Liver (tissue), 9 donors: Measurements from ENCODE around the gene ACTR10. TPM values are rescaled to one million over a fixed set of nuclear protein-coding genes. Genes with fewer than 3 reads are reported as not detected.

Experiments
- DNase-seq: peaks from one replicate; pipeline ENCODE4 v3.0.0-alpha.2; 2017; ENCODE audit warnings: low spot score
- H3K27ac ChIP-seq, 2 donors: one replicate each; pipeline ENCODE4 v1.7.0; 2013; ENCODE audit warnings: inconsistent platforms in 2 of 2, low read length in 2 of 2, control low read depth in 1 of 2, low read depth in 1 of 2, mild to moderate bottlenecking in 1 of 2
- H3K27me3 ChIP-seq, 4 donors: one replicate each; pipeline versions ENCODE4 v1.6.1 to v1.7.0; 2013; ENCODE audit warnings: low read length in 3 of 4, inconsistent platforms in 1 of 4, mild to moderate bottlenecking in 1 of 4, moderate library complexity in 1 of 4; ENCODE audit not compliant: control insufficient read depth in 4 of 4, insufficient read depth in 4 of 4
- H3K36me3 ChIP-seq, 4 donors: one replicate each; pipeline versions ENCODE4 v1.6.1 to v1.7.0; 2013; ENCODE audit warnings: low read length in 3 of 4, mild to moderate bottlenecking in 3 of 4, low read depth in 1 of 4, moderate library complexity in 1 of 4; ENCODE audit not compliant: control insufficient read depth in 4 of 4, insufficient read depth in 3 of 4
- H3K4me1 ChIP-seq, 4 donors: one replicate each; pipeline versions ENCODE4 v1.6.1 to v1.7.0; 2013; ENCODE audit warnings: low read length in 3 of 4, mild to moderate bottlenecking in 3 of 4, moderate library complexity in 1 of 4; ENCODE audit not compliant: control insufficient read depth in 4 of 4, insufficient read depth in 4 of 4
- H3K4me3 ChIP-seq, 3 donors: one replicate each; pipeline versions ENCODE4 v1.6.1 to v1.7.0; 2013; ENCODE audit warnings: low read length in 3 of 3, control low read depth in 1 of 3, low read depth in 1 of 3, mild to moderate bottlenecking in 1 of 3
- H3K9ac ChIP-seq, 2 donors: one replicate each; pipeline ENCODE4 v1.7.0; 2013; ENCODE audit warnings: low read length in 2 of 2, mild to moderate bottlenecking in 2 of 2, moderate library complexity in 2 of 2, control low read depth in 1 of 2, low read depth in 1 of 2
- H3K9me3 ChIP-seq, 4 donors: one replicate each; pipeline versions ENCODE4 v1.6.1 to v1.7.0; 2013; ENCODE audit warnings: low read length in 3 of 4; ENCODE audit not compliant: control insufficient read depth in 4 of 4
- ATF3 ChIP-seq: IDR thresholded peaks from 2 replicates; pipeline ENCODE4 v1.6.1; 2016; ENCODE audit warnings: antibody characterized with exemption
- CTCF ChIP-seq: fragments of 150-350 bp; IDR thresholded peaks from 2 replicates; pipeline ENCODE4 v1.5.1; 2017; ENCODE audit warnings: improper control_type of control experiment, low read depth, low read length; ENCODE audit not compliant: missing input control
- EGR1 ChIP-seq, 2 donors: IDR thresholded peaks; 2 replicates each; pipeline ENCODE4 v1.6.1; 2016 to 2018; ENCODE audit warnings: antibody characterized with exemption in 2 of 2, low read depth in 2 of 2
- FOXA1 ChIP-seq: IDR thresholded peaks from 2 replicates; pipeline ENCODE4 v1.6.1; 2016; ENCODE audit warnings: antibody characterized with exemption
- FOXA2 ChIP-seq: IDR thresholded peaks from 2 replicates; pipeline ENCODE4 v1.6.1; 2016; ENCODE audit warnings: antibody characterized with exemption
- GABPA ChIP-seq, 2 donors: IDR thresholded peaks in 1 of 2; conservative IDR thresholded peaks in 1 of 2; 2 replicates each; pipeline ENCODE4 v1.6.1; 2016; ENCODE audit warnings: antibody characterized with exemption in 2 of 2, mild to moderate bottlenecking in 1 of 2, moderate library complexity in 1 of 2
- HNF4A ChIP-seq, 2 donors: conservative IDR thresholded peaks; 2 replicates each; pipeline ENCODE4 v1.6.1; 2016; ENCODE audit warnings: antibody characterized with exemption in 2 of 2, mild to moderate bottlenecking in 2 of 2
- HNF4G ChIP-seq: IDR thresholded peaks from 2 replicates; pipeline ENCODE4 v1.6.1; 2016; ENCODE audit warnings: antibody characterized with exemption
- JUND ChIP-seq, 2 donors: IDR thresholded peaks; 2 replicates each; pipeline ENCODE4 v1.6.1; 2016; ENCODE audit warnings: antibody characterized with exemption in 2 of 2
- MAX ChIP-seq: IDR thresholded peaks from 2 replicates; pipeline ENCODE4 v1.6.1; 2016; ENCODE audit warnings: antibody characterized with exemption
- NR2F2 ChIP-seq: IDR thresholded peaks from 2 replicates; pipeline ENCODE4 v1.6.1; 2016; ENCODE audit warnings: antibody characterized with exemption
- RAD21 ChIP-seq, 2 donors: IDR thresholded peaks; 2 replicates each; pipeline ENCODE4 v1.6.1; 2016; ENCODE audit warnings: antibody characterized with exemption in 2 of 2, mild to moderate bottlenecking in 2 of 2
- REST ChIP-seq: IDR thresholded peaks from 2 replicates; pipeline ENCODE4 v1.6.1; 2016; ENCODE audit warnings: antibody characterized with exemption, mild to moderate bottlenecking
- RXRA ChIP-seq, 2 donors: IDR thresholded peaks; 2 replicates each; pipeline ENCODE4 v1.6.1; 2017 to 2018; ENCODE audit warnings: antibody characterized with exemption in 2 of 2, mild to moderate bottlenecking in 1 of 2
- SP1 ChIP-seq: IDR thresholded peaks from 2 replicates; pipeline ENCODE4 v1.6.1; 2018; ENCODE audit warnings: antibody characterized with exemption, mild to moderate bottlenecking
- TAF1 ChIP-seq: conservative IDR thresholded peaks from 2 replicates; pipeline ENCODE4 v1.6.1; 2016; ENCODE audit warnings: antibody characterized with exemption, mild to moderate bottlenecking
- YY1 ChIP-seq: IDR thresholded peaks from 2 replicates; pipeline ENCODE4 v1.6.1; 2016; ENCODE audit warnings: antibody characterized with exemption, mild to moderate bottlenecking
- ZBTB33 ChIP-seq: IDR thresholded peaks from 2 replicates; pipeline ENCODE4 v1.6.1; 2016; ENCODE audit warnings: antibody characterized with exemption
- WGBS: extraction: QIAGEN DNeasy Blood & Tissue Kit; methylation state at CpG from one replicate; pipeline ENCODE4 v1.1.7; 2013; 5-methylcytosine and 5-hydroxymethylcytosine counted together
- polyA plus RNA-seq, 2 donors: library from polyadenylated mRNA; stranded (reverse) in 1 of 2; unstranded in 1 of 2; fragments of 200-250 nt in 1 of 2; fragments of >200 nt in 1 of 2; fragmentation: Nextera tagmentation in 1 of 2; extraction: Ambion mirVana in 1 of 2; gene quantifications; one replicate each; pipeline versions ENCODE4 v1.2.1 to v1.2.3, GENCODE V29; 2013 to 2015
- total RNA-seq, 2 donors: library from RNA; depleted of rRNA; stranded (reverse); fragments of >200 nt; gene quantifications; one replicate each; pipeline ENCODE4 v1.2.3, GENCODE V29; 2014
- donor health status: healthy.
- donor health status: healthy.
- donor health status: healthy.
- donor health status: healthy.
- donor health status: healthy.

The ACTR10 gene
- total and polyA plus RNA-seq, 4 donors: 19.2 to 42.0 (median 25.2) TPM

- TF ChIP-seq TAF1: no peak
- TF ChIP-seq ATF3: no peak
- no peak for TF ChIP-seq SP1
- peak; percentile 39 to 43 for TF ChIP-seq HNF4A (conservative IDR thresholded peaks at IDR 0.05)
- TF ChIP-seq FOXA1: no peak
- H3K9ac ChIP-seq: no peak overlapping the region
- no peak overlapping the region for H3K27ac ChIP-seq
- H3K36me3 ChIP-seq: no peaks in the 10 kb centered on the region
- H3K4me3 ChIP-seq: no peak overlapping the region
- WGBS: 42% methylated on average over 2 of the region's 2 CpGs
- H3K4me1 ChIP-seq: peaks cover 0 to 3% (median 0%) of the 10 kb centered on the region in 4 donors
- DNase-seq: no peak
- no peaks in the 10 kb centered on the region for H3K9me3 ChIP-seq
- H3K27me3 ChIP-seq: no peaks in the 10 kb centered on the region
Observed at GRCh38 chr14:58193542-58193941, 6.4 kb upstream of the ACTR10 start.

- H3K36me3 ChIP-seq: no peaks in the 10 kb centered on the region
- no peak for DNase-seq
- H3K27ac ChIP-seq: no peak overlapping the region
- H3K27me3 ChIP-seq: no peaks in the 10 kb centered on the region
- no peak overlapping the region for H3K9ac ChIP-seq
- peaks cover 1 to 18% (median 9%) of the 10 kb centered on the region in 4 donors for H3K4me1 ChIP-seq
- TF ChIP-seq FOXA1 (no peak), CTCF (no peak), JUND (IDR thresholded peaks at IDR 0.05) (no peak), EGR1 (IDR thresholded peaks at IDR 0.05; ENCODE audit: low read depth in 2 of 2) (no peak), NR2F2 (no peak), SP1 (no peak), MAX (no peak), HNF4A (conservative IDR thresholded peaks at IDR 0.05) (no peak), ZBTB33 (no peak), HNF4G (no peak), ATF3 (no peak), TAF1 (no peak), GABPA (IDR thresholded peaks at IDR 0.05 in 1 of 2, conservative IDR thresholded peaks at IDR 0.05 in 1 of 2) (no peak), FOXA2 (no peak), RAD21 (IDR thresholded peaks at IDR 0.05) (no peak), RXRA (IDR thresholded peaks at IDR 0.05) (no peak), YY1 (no peak), REST (no peak)
- no peaks in the 10 kb centered on the region for H3K9me3 ChIP-seq
- WGBS: 97% methylated on average over 1 of the region's 1 CpG
- H3K4me3 ChIP-seq: no peak overlapping the region
Observed at GRCh38 chr14:58196198-58196597, 3.8 kb upstream of the ACTR10 start.
